Measurements from ENCODE around the gene CABP2. TPM values are rescaled to one million over a fixed set of nuclear protein-coding genes. Genes with fewer than 3 reads are reported as not detected.
A peak's percentile ranks its signal among the peaks of the same experiment; 100 is the strongest.
"Not testable (repeated sequence)": the region's sequence is repeated elsewhere in the genome, so short reads cannot be mapped to it uniquely, and the experiment has no call there.

Gene CABP2
- total RNA-seq, 2 experiments from 2014 or later: not detected

- intact Hi-C loops (cut with micrococcal nuclease): loop anchor here (1.0 to 2.0 kb wide), 4 partner anchors 17 to 218 kb away; partner anchors contain the start of gene TMEM134
- Mint-ChIP-seq H3K9me3 (no peaks in the 10 kb centered on the region), H3K36me3 (ENCODE audit: low read depth) (peaks cover 43% of the 10 kb centered on the region), H3K4me3 (peak overlapping the region; percentile 94), H3K27me3 (ENCODE audit: low read depth) (no peaks in the 10 kb centered on the region), H3K4me1 (ENCODE audit: low read depth) (peaks cover 50% of the 10 kb centered on the region), H3K27ac (peak overlapping the region; percentile 99)
- CTCF ChIA-PET: interaction anchor here (1.6 to 1.8 kb wide), 2 partner anchors 18 to 86 kb away, joined by 4 to 6 read pairs; no protein-coding TSS in a partner anchor
- DNase-seq: peak; percentile 75
Measured at GRCh38 chr11:67486481-67487195, 36.6 kb downstream of the CABP2 start.

- CTCF ChIA-PET: interaction anchor here (1.6 to 1.8 kb wide), 2 partner anchors 18 to 85 kb away, joined by 4 to 6 read pairs; no protein-coding TSS in a partner anchor
- intact Hi-C loops (cut with micrococcal nuclease): loop anchor here (1.0 to 2.0 kb wide), 3 partner anchors 39 to 218 kb away; partner anchors contain the start of gene POLD4
- peaks cover 49% of the 10 kb centered on the region for H3K4me1 Mint-ChIP-seq (ENCODE audit: low read depth)
- H3K27me3 Mint-ChIP-seq (ENCODE audit: low read depth); H3K9me3 Mint-ChIP-seq: not testable (repeated sequence)
- H3K36me3 Mint-ChIP-seq (ENCODE audit: low read depth): peaks cover 40% of the 10 kb centered on the region
- peak overlapping the region; percentile 99 for H3K27ac Mint-ChIP-seq
- peak overlapping the region; percentile 94 for H3K4me3 Mint-ChIP-seq
- peak; percentile 87 for DNase-seq
Measured at GRCh38 chr11:67485873-67486361, 37.3 kb downstream of the CABP2 start.

GRCh38 chr11:67484847-67485311 lies 38.4 kb downstream of the CABP2 start:
- CTCF ChIA-PET: interaction anchor here (1.2 kb wide), 2 partner anchors 14 to 35 kb away, joined by 3 to 6 read pairs; no protein-coding TSS in a partner anchor
- peak; percentile 86 for DNase-seq
- H3K9me3 Mint-ChIP-seq: no peaks in the 10 kb centered on the region
- peak overlapping the region; percentile 99 for H3K27ac Mint-ChIP-seq
- H3K27me3 Mint-ChIP-seq (ENCODE audit: low read depth): no peaks in the 10 kb centered on the region
- intact Hi-C loops (cut with micrococcal nuclease): loop anchor here (1.0 to 5.0 kb wide), 4 partner anchors 48 to 198 kb away; partner anchors contain the start of genes ANKRD13D, POLD4 and PTPRCAP
- H3K36me3 Mint-ChIP-seq (ENCODE audit: low read depth): peaks cover 36% of the 10 kb centered on the region
- H3K4me3 Mint-ChIP-seq: peak overlapping the region; percentile 94
- H3K4me1 Mint-ChIP-seq (ENCODE audit: low read depth): peaks cover 48% of the 10 kb centered on the region

- peaks cover 43% of the 10 kb centered on the region for H3K4me1 Mint-ChIP-seq (ENCODE audit: low read depth)
- CTCF ChIA-PET: interaction anchor here (0.6 to 1.4 kb wide), 4 partner anchors 13 to 89 kb away, joined by 3 to 6 read pairs (median 4); no protein-coding TSS in a partner anchor
- H3K36me3 Mint-ChIP-seq (ENCODE audit: low read depth): peaks cover 31% of the 10 kb centered on the region
- H3K27ac Mint-ChIP-seq: peak overlapping the region; percentile 99
- peak overlapping the region; percentile 94 for H3K4me3 Mint-ChIP-seq
- H3K9me3 Mint-ChIP-seq: no peaks in the 10 kb centered on the region
- intact Hi-C loops (cut with micrococcal nuclease): loop anchor here (1.0 to 5.0 kb wide), 5 partner anchors 15 to 197 kb away; partner anchors contain the start of genes ANKRD13D, PTPRCAP and TMEM134
- DNase-seq: peak; percentile 72
- no peaks in the 10 kb centered on the region for H3K27me3 Mint-ChIP-seq (ENCODE audit: low read depth)
Measured at GRCh38 chr11:67483831-67484665, 39.2 kb downstream of the CABP2 start.

GRCh38 chr11:67482827-67483798 lies 40.1 kb downstream of the CABP2 start, which contains the start of gene AIP:
Gene AIP (plus strand): TSS chr11:67483026. CDS start chr11:67483159, 133 bp downstream.
- CTCF ChIA-PET: interaction anchor here (0.6 to 1.4 kb wide), 3 partner anchors 15 to 100 kb away, joined by 3 to 4 read pairs (median 3); no protein-coding TSS in a partner anchor
- Mint-ChIP-seq H3K9me3 (no peaks in the 10 kb centered on the region), H3K27ac (peak within 1 kb of the TSS; percentile 99), H3K4me3 (peak within 1 kb of the TSS; percentile 94), H3K36me3 (ENCODE audit: low read depth) (peaks cover 25% of the 10 kb centered on the region), H3K4me1 (ENCODE audit: low read depth) (peaks cover 34% of the 10 kb centered on the region), H3K27me3 (ENCODE audit: low read depth) (no peaks in the 10 kb centered on the region)
- peak; percentile 99 for DNase-seq
- intact Hi-C loops (cut with micrococcal nuclease): loop anchor here (1.0 to 5.0 kb wide), 3 partner anchors 14 to 196 kb away; partner anchors contain the start of genes ANKRD13D and TMEM134

GRCh38 chr11:67482275-67482826 lies 40.9 kb downstream of the CABP2 start:
- no peaks in the 10 kb centered on the region for H3K27me3 Mint-ChIP-seq (ENCODE audit: low read depth)
- H3K4me3 Mint-ChIP-seq: peak overlapping the region; percentile 94
- no peaks in the 10 kb centered on the region for H3K9me3 Mint-ChIP-seq
- CTCF ChIA-PET: interaction anchor here (1.0 to 1.5 kb wide), 3 partner anchors 14 to 99 kb away, joined by 3 to 4 read pairs (median 3); no protein-coding TSS in a partner anchor
- peak overlapping the region; percentile 99 for H3K27ac Mint-ChIP-seq
- intact Hi-C loops (cut with micrococcal nuclease): loop anchor here (5.0 kb wide), 1 partner anchor 195 kb away; the partner anchor contains the start of gene ANKRD13D
- H3K4me1 Mint-ChIP-seq (ENCODE audit: low read depth): peaks cover 27% of the 10 kb centered on the region
- H3K36me3 Mint-ChIP-seq (ENCODE audit: low read depth): peaks cover 22% of the 10 kb centered on the region
- DNase-seq: no peak

- H3K27ac Mint-ChIP-seq; H3K4me1 Mint-ChIP-seq (ENCODE audit: low read depth); H3K9me3 Mint-ChIP-seq; H3K4me3 Mint-ChIP-seq; intact Hi-C loops (cut with micrococcal nuclease); DNase-seq; CTCF ChIA-PET; H3K36me3 Mint-ChIP-seq (ENCODE audit: low read depth); H3K27me3 Mint-ChIP-seq (ENCODE audit: low read depth): not testable (repeated sequence)
Measured at GRCh38 chr11:67477344-67478050, 45.7 kb downstream of the CABP2 start.

GRCh38 chr11:67476692-67477091 lies 46.6 kb downstream of the CABP2 start:
- H3K4me3 Mint-ChIP-seq; H3K36me3 Mint-ChIP-seq (ENCODE audit: low read depth); H3K4me1 Mint-ChIP-seq (ENCODE audit: low read depth); CTCF ChIA-PET; H3K9me3 Mint-ChIP-seq; H3K27me3 Mint-ChIP-seq (ENCODE audit: low read depth); DNase-seq; H3K27ac Mint-ChIP-seq; intact Hi-C loops (cut with micrococcal nuclease): not testable (repeated sequence)

GRCh38 chr11:67472882-67473281 lies 50.4 kb downstream of the CABP2 start:
- no peak for DNase-seq
- Mint-ChIP-seq H3K27me3 (ENCODE audit: low read depth) (no peaks in the 10 kb centered on the region), H3K4me1 (ENCODE audit: low read depth) (peaks cover 11% of the 10 kb centered on the region), H3K4me3 (no peak overlapping the region), H3K9me3 (no peaks in the 10 kb centered on the region), H3K27ac (no peak overlapping the region), H3K36me3 (ENCODE audit: low read depth) (no peaks in the 10 kb centered on the region)
- CTCF ChIA-PET: no interaction called here
- intact Hi-C loops (cut with micrococcal nuclease): no loop called here

GRCh38 chr11:67470337-67471002 lies 52.8 kb downstream of the CABP2 start:
- peak overlapping the region; percentile 75 for H3K4me3 Mint-ChIP-seq
- no peaks in the 10 kb centered on the region for H3K9me3 Mint-ChIP-seq
- peaks cover 28% of the 10 kb centered on the region for H3K4me1 Mint-ChIP-seq (ENCODE audit: low read depth)
- peaks cover 2% of the 10 kb centered on the region for H3K36me3 Mint-ChIP-seq (ENCODE audit: low read depth)
- intact Hi-C loops (cut with micrococcal nuclease): no loop called here
- no peak for DNase-seq
- CTCF ChIA-PET: interaction anchor here (0.9 to 1.8 kb wide), 2 partner anchors 14 to 66 kb away, joined by 3 to 6 read pairs; no protein-coding TSS in a partner anchor
- no peaks in the 10 kb centered on the region for H3K27me3 Mint-ChIP-seq (ENCODE audit: low read depth)
- peak overlapping the region; percentile 86 for H3K27ac Mint-ChIP-seq

All from activated naive CD4-positive, alpha-beta T cell treated with anti-CD3 and anti-CD28 coated beads for 36 hours (primary cell).